ENCODE data around the gene PDLIM7.
A peak's percentile ranks its signal among the peaks of the same experiment; 100 is the strongest.

The PDLIM7 gene

GRCh38 chr5:177470759-177471536 lies 26.5 kb downstream of the PDLIM7 start:
- Mint-ChIP-seq H3K4me1 (ENCODE audit: low read depth) (peaks cover 35% of the 10 kb centered on the region), H3K27me3 (no peaks in the 10 kb centered on the region), H3K4me3 (peak overlapping the region; percentile 80), H3K36me3 (peaks cover 3% of the 10 kb centered on the region), H3K27ac (peak overlapping the region; percentile 71), H3K9me3 (ENCODE audit: low read depth) (no peaks in the 10 kb centered on the region)

DNA sequence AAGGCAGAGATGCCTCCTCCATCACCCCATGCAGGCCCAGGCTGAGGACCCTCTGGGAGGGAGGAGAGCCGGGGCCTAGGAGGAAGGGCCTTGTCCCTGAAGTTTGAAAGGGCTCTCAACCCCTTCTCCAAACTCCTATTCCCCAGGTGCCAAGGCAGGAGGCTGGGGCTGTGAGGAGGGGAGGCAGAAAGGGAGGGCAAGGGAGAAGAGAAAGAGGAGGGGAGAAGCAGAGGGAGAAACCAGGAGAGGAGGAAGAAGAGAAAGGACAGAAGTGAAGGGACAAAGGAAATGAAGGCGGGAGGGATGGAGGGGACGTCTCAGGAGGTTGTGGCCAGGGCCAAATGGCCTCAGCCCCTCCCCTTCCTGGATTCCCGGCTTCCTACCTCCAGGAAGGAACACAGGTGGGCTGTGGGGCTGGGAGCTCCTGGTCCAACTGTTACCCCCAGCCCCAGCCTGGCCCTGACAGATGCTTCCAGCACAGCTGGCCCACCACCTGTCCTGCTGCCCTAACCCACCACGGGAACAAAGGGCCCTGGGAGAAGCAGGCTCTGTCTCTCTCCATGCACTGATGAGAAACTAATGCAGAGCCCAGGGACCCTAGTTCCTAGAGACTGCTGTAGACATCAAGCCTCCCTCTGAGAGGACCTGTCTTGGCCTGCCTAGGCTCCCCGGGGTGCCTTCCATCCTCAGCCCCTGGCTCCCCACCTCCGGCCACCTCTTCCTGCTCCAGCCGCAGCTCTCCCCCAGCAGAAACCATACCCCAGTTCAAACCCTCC lies 27.5 kb downstream of the PDLIM7 start:
- H3K4me1 Mint-ChIP-seq (ENCODE audit: low read depth), result peaks cover 26% of the 10 kb centered on the region
- no peaks in the 10 kb centered on the region for H3K27me3 Mint-ChIP-seq
- peaks cover 9% of the 10 kb centered on the region for H3K36me3 Mint-ChIP-seq
- H3K27ac Mint-ChIP-seq, result peak overlapping the region; percentile 71
- no peaks in the 10 kb centered on the region for H3K9me3 Mint-ChIP-seq (ENCODE audit: low read depth)
- H3K4me3 Mint-ChIP-seq, result peak overlapping the region; percentile 20

DNA sequence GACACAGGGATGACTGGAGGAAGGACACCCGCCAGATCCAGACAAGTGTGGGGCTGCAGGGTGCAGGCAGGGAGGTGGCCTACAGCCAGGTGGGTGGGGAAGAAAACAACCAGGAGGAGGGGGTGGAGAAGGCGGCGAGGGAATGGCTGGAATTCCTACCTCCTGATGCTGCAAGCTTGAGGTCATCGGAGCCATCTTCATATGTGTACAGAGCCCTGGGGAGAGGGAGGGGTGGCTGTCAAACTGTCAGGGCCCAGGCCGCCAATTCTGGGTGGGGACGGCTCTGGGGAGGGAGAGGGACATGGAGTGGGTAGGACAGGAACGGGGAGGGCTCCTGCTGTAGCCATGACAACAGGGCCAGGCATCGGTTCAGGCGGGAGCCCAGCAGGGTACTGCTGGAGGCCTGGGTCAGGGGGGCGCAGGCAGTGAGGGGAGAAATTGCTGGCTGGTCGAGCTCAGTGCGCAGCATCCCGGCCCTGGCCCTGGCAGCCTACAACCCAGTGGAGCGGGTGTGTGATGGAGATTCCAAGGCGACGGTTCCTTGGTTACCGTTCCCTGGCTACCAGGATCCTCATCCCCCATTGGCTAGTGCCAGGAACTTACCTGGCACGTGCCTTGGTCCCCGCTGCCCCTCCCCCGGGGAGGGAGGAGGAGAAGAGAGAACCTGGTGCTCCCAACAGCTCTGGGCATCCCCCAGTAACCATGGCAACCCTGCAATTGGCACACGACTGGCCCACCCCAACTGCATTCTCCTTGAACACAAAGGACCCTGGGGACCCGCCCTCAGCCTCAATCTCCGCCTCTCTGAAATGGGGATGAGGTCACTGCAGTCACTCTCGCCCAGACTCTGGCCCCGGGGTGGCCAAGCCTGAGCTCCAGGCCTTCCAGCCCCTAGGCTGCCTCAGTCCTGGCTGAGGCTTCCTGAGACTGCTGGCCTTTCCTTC lies 28.4 kb downstream of the PDLIM7 start:
- no peak overlapping the region for H3K4me3 Mint-ChIP-seq
- no peaks in the 10 kb centered on the region for H3K27me3 Mint-ChIP-seq
- H3K27ac Mint-ChIP-seq, result no peak overlapping the region
- peaks cover 16% of the 10 kb centered on the region for H3K4me1 Mint-ChIP-seq (ENCODE audit: low read depth)
- H3K9me3 Mint-ChIP-seq (ENCODE audit: low read depth), result no peaks in the 10 kb centered on the region
- peaks cover 9% of the 10 kb centered on the region for H3K36me3 Mint-ChIP-seq

GRCh38 chr5:177468329-177468684 lies 29.1 kb downstream of the PDLIM7 start:
- peaks cover 9% of the 10 kb centered on the region for H3K36me3 Mint-ChIP-seq
- no peak overlapping the region for H3K4me3 Mint-ChIP-seq
- no peak overlapping the region for H3K27ac Mint-ChIP-seq
- no peaks in the 10 kb centered on the region for H3K9me3 Mint-ChIP-seq (ENCODE audit: low read depth)
- H3K27me3 Mint-ChIP-seq, result no peaks in the 10 kb centered on the region
- H3K4me1 Mint-ChIP-seq (ENCODE audit: low read depth), result peaks cover 14% of the 10 kb centered on the region

DNA sequence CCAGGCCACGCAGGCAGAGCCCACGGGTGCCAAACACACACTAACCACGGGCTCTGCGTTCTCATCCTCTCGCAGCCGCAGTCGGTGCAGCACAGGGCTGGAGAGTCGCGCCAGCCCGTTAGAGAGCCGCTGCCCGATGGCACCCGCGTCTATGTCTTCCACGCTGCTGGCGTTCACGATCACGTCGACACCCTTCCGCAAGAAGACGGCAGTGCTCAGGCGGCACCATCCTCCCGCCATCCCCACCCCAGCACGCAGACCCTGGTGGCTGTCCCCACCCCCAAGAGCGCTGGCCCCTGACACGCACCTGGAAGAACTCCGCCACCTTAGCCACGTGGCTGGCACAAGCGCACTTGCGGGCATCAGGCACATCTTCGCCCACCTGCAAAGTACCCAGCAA lies 30.0 kb downstream of the PDLIM7 start:
- Mint-ChIP-seq H3K27me3 (no peaks in the 10 kb centered on the region), H3K27ac (no peak overlapping the region), H3K9me3 (ENCODE audit: low read depth) (no peaks in the 10 kb centered on the region), H3K4me1 (ENCODE audit: low read depth) (peaks cover 15% of the 10 kb centered on the region), H3K4me3 (no peak overlapping the region), H3K36me3 (peaks cover 9% of the 10 kb centered on the region)

GRCh38 chr5:177466861-177467260 lies 30.5 kb downstream of the PDLIM7 start:
- Mint-ChIP-seq H3K27me3 (no peaks in the 10 kb centered on the region), H3K4me1 (ENCODE audit: low read depth) (peaks cover 16% of the 10 kb centered on the region), H3K36me3 (peaks cover 9% of the 10 kb centered on the region), H3K27ac (no peak overlapping the region), H3K4me3 (no peak overlapping the region), H3K9me3 (ENCODE audit: low read depth) (no peaks in the 10 kb centered on the region)

- H3K4me1 Mint-ChIP-seq (ENCODE audit: low read depth), result peaks cover 6% of the 10 kb centered on the region
- H3K36me3 Mint-ChIP-seq, result peaks cover 9% of the 10 kb centered on the region
- no peaks in the 10 kb centered on the region for H3K9me3 Mint-ChIP-seq (ENCODE audit: low read depth)
- no peak overlapping the region for H3K4me3 Mint-ChIP-seq
- no peak overlapping the region for H3K27ac Mint-ChIP-seq
- H3K27me3 Mint-ChIP-seq, result no peaks in the 10 kb centered on the region
Observed at GRCh38 chr5:177465044-177465443, 32.4 kb downstream of the PDLIM7 start.

GRCh38 chr5:177462021-177462670 lies 35.3 kb downstream of the PDLIM7 start:
- no peaks in the 10 kb centered on the region for H3K9me3 Mint-ChIP-seq (ENCODE audit: low read depth)
- no peaks in the 10 kb centered on the region for H3K27me3 Mint-ChIP-seq
- peaks cover 8% of the 10 kb centered on the region for H3K4me1 Mint-ChIP-seq (ENCODE audit: low read depth)
- no peak overlapping the region for H3K27ac Mint-ChIP-seq
- peaks cover 11% of the 10 kb centered on the region for H3K36me3 Mint-ChIP-seq
- H3K4me3 Mint-ChIP-seq, result no peak overlapping the region

DNA sequence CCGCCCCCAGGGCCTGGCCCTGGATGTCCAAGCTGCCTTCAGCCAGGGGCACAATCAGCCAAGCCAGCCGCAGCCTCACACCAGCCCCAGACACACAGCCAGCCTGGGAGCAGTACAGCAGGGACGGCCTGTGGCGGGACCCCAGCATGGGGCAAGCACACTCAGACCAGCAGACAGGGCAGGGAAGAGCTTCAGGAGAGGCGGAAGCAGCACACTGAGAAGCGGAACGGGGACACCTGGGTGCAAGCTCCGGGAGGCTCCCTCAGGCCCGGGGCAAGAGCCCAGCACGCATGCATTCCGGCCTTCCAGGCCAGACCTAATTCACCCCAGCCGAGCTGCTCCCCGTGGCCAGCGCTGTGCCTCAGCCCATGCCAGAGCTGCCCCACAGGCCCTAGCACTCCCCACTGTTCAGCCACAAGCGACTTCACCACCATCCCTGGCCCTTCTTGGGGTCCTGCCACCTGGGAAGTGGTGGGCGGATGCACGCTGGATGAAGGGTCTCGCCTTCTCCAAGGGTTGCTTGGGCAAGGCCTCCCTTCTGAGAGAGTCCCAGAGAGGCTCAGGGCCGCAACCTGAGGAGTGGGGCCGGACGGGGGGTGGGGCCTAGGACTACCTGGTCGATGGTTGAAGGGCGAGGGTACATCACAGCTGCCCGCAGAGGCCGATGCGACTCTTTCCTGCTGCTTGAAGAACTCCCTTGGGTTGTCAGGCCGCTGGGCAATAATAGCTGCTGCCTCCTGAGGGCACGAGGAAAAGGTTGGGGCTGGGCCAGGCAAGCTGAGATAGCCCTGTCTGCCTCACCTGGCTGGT lies 37.4 kb downstream of the PDLIM7 start:
- Mint-ChIP-seq H3K27ac (no peak overlapping the region), H3K4me3 (no peak overlapping the region), H3K4me1 (ENCODE audit: low read depth) (peaks cover 14% of the 10 kb centered on the region), H3K9me3 (ENCODE audit: low read depth) (no peaks in the 10 kb centered on the region), H3K36me3 (peaks cover 2% of the 10 kb centered on the region), H3K27me3 (no peaks in the 10 kb centered on the region)

- no peaks in the 10 kb centered on the region for H3K9me3 Mint-ChIP-seq (ENCODE audit: low read depth)
- H3K4me3 Mint-ChIP-seq, result no peak overlapping the region
- peaks cover 14% of the 10 kb centered on the region for H3K4me1 Mint-ChIP-seq (ENCODE audit: low read depth)
- no peak overlapping the region for H3K27ac Mint-ChIP-seq
- H3K27me3 Mint-ChIP-seq, result no peaks in the 10 kb centered on the region
- H3K36me3 Mint-ChIP-seq, result peaks cover 2% of the 10 kb centered on the region
Observed at GRCh38 chr5:177459357-177459756, 38.0 kb downstream of the PDLIM7 start.

GRCh38 chr5:177458912-177459350 lies 38.5 kb downstream of the PDLIM7 start:
- Mint-ChIP-seq H3K27me3 (no peaks in the 10 kb centered on the region), H3K4me1 (ENCODE audit: low read depth) (peaks cover 14% of the 10 kb centered on the region), H3K36me3 (peaks cover 2% of the 10 kb centered on the region), H3K4me3 (no peak overlapping the region), H3K27ac (no peak overlapping the region), H3K9me3 (ENCODE audit: low read depth) (no peaks in the 10 kb centered on the region)

- peaks cover 20% of the 10 kb centered on the region for H3K4me1 Mint-ChIP-seq (ENCODE audit: low read depth)
- no peak overlapping the region for H3K27ac Mint-ChIP-seq
- H3K9me3 Mint-ChIP-seq (ENCODE audit: low read depth), result no peaks in the 10 kb centered on the region
- H3K4me3 Mint-ChIP-seq, result no peak overlapping the region
- peaks cover 2% of the 10 kb centered on the region for H3K36me3 Mint-ChIP-seq
- no peaks in the 10 kb centered on the region for H3K27me3 Mint-ChIP-seq
Observed at GRCh38 chr5:177457852-177458681, 39.3 kb downstream of the PDLIM7 start.

Measured in activated naive CD8-positive, alpha-beta T cell (primary cell).